IPS-20b (cell line): Measurements from ENCODE around the gene STX18.
"Not testable (repeated sequence)": the region's sequence is repeated elsewhere in the genome, so short reads cannot be mapped to it uniquely, and the experiment has no call there.

Source experiments
- H3K27ac ChIP-seq: one replicate; pipeline ENCODE4 v1.5.1; 2013; ENCODE audit warnings: low read length
- H3K27me3 ChIP-seq: 2 replicates; pipeline ENCODE4 v1.6.1; 2013; ENCODE audit warnings: mild to moderate bottlenecking, low read length, inconsistent platforms; ENCODE audit not compliant: insufficient read depth
- H3K36me3 ChIP-seq: 2 replicates; pipeline ENCODE4 v1.6.1; 2013; ENCODE audit warnings: low read depth, mild to moderate bottlenecking, inconsistent platforms, low read length, moderate library complexity; ENCODE audit not compliant: insufficient read depth
- H3K4me1 ChIP-seq: 2 replicates; pipeline ENCODE4 v1.6.1; 2013; ENCODE audit warnings: mild to moderate bottlenecking, control low read depth, inconsistent platforms, low read length, moderate library complexity; ENCODE audit not compliant: insufficient read depth
- H3K4me3 ChIP-seq: 2 replicates; pipeline ENCODE4 v1.5.1; 2013; ENCODE audit warnings: mild to moderate bottlenecking, low read length, inconsistent platforms
- H3K9ac ChIP-seq: 2 replicates; pipeline ENCODE4 v1.6.1; 2013; ENCODE audit warnings: low read depth, mild to moderate bottlenecking, inconsistent platforms, low read length, moderate library complexity
- H3K9me3 ChIP-seq: 2 replicates; pipeline ENCODE4 v1.6.1; 2013; ENCODE audit warnings: mild to moderate bottlenecking, low read depth, low read length, inconsistent platforms; ENCODE audit not compliant: insufficient read depth

STX18 gene

DNA sequence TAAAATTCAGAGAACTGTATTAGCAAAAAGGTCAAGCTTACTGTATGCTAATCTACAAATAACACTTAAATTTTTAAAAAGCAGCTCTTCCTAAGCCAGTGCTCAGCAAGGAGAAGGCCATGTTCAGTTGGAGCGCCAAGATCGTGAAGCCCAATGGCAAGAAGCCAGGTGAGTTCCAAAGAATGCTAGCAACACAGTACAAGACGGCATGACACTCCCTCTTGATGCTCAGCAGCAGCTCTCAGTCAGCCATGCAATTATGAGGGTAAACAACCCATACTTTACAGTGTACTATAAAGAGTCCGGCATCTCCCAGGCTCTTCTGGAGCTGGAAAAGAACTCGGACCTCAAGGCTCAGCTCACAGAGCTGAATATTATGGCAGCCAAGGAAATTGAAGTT lies 34.9 kb downstream of the STX18 start:
- Histone ChIP-seq H3K4me3 (no peak overlapping the region), H3K27me3 (0 out of 2 replicates have a peak, but pooled peaks cover 3% of the 10 kb centered on the region), H3K9me3 (no peaks in the 10 kb centered on the region), H3K27ac (no peak overlapping the region), H3K4me1 (peaks cover 4% of the 10 kb centered on the region; the same call in 1 of the 2 replicates), H3K36me3 (no peaks in the 10 kb centered on the region), H3K9ac (no peak overlapping the region)

DNA sequence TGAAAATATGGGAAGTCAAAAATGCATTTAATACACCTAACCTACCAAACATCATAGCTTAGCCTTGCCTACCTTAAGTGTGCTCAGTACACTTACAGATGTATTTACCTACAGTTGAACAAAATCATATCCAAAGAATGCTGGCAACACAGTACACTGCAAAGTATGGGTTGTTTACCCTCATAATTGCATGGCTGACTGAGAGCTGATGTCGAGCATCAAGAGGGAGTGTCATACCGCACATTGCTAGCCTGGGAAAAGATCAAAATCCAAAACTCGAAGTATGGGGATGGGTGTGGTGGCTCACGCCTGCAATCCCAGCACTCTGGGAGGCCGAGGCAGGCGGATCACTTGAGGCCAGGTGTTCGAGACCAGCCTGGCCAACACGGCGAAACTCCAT lies 36.6 kb downstream of the STX18 start:
- not testable (repeated sequence) for H3K27me3 ChIP-seq, H3K9me3 ChIP-seq, H3K9ac ChIP-seq, H3K27ac ChIP-seq, H3K4me3 ChIP-seq, H3K4me1 ChIP-seq, H3K36me3 ChIP-seq

DNA sequence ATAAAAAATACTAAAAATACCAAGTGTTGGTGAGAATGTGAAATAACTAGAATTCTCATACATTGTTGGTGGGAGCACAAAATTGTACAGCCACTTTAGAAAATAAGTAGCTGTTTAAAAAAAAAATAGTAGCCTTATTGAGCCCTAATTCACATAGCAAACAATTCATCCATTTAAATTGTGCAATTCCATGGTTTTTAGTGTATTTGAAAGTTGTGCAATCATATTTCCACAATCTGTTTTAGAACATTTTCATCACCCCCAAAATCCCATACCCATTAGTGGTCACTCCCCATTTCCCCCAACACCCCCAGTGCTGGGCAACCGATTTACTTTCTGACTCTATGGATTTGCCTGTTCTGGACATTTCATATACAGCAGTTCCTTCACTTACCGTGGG lies 37.1 kb downstream of the STX18 start:
- H3K27ac ChIP-seq, result no peak overlapping the region
- 0 out of 2 replicates have a peak, but pooled peaks cover 3% of the 10 kb centered on the region for H3K27me3 ChIP-seq
- no peaks in the 10 kb centered on the region for H3K36me3 ChIP-seq
- H3K9me3 ChIP-seq, result no peaks in the 10 kb centered on the region
- peaks cover 4% of the 10 kb centered on the region; the same call in 1 of the 2 replicates for H3K4me1 ChIP-seq
- H3K9ac ChIP-seq, result no peak overlapping the region
- no peak overlapping the region for H3K4me3 ChIP-seq

DNA sequence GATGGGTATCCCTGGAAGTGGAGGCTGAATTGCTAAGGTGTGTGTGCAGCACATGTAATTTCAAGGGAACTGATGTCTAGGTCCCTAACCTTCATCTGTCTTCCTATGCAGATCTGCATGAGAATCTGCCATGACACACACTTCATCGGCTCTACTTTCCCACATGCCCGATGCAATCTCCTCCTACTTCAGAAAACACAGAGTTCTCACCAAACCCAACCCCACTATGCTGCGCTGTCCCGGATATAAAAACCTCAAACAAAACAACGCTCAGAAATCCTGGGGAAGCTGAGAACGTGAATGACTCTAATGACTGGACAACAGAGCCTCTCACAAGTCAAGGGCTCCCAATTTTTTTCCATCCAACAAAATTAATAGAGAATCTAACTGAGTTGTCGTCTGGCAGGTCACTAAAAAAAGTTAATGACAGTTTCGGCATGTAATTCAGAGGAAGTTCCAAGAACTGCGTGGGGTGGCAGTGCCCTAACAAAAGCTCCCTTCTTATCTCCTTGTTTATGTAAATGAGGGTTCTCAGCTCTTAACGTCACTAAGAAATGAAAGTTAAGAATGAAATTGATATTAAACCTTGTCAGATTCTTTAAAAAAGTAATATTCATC lies 39.0 kb downstream of the STX18 start:
- Histone ChIP-seq H3K27ac (no peak overlapping the region), H3K4me1 (peaks cover 4% of the 10 kb centered on the region; the same call in 1 of the 2 replicates), H3K36me3 (no peaks in the 10 kb centered on the region), H3K27me3 (0 out of 2 replicates have a peak, but pooled peaks cover 3% of the 10 kb centered on the region), H3K9me3 (no peaks in the 10 kb centered on the region), H3K9ac (no peak overlapping the region), H3K4me3 (no peak overlapping the region)

DNA sequence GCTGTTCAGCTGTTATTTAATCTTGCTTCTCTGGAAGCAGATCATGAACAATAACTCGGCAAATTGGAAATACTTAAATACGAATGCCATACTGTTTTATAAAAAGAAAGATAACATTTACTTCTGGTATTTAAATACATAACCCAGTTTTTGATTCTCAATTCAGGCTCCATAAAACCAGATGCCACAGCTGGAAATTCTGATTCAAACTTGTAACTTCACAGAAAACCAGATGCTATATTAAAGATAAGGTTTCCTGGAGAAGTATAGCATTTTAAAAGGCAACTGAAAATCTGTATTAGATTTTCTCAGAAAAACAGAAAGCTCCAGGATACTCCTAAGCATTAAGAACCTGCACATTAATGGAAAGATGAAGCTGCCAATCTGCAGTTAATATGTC lies 40.2 kb downstream of the STX18 start:
- no peaks in the 10 kb centered on the region for H3K9me3 ChIP-seq
- no peak overlapping the region for H3K4me3 ChIP-seq
- H3K27ac ChIP-seq, result no peak overlapping the region
- H3K4me1 ChIP-seq, result peaks cover 7% of the 10 kb centered on the region
- H3K27me3 ChIP-seq, result 0 out of 2 replicates have a peak, but pooled peaks cover 3% of the 10 kb centered on the region
- H3K36me3 ChIP-seq, result no peaks in the 10 kb centered on the region
- H3K9ac ChIP-seq, result no peak overlapping the region

DNA sequence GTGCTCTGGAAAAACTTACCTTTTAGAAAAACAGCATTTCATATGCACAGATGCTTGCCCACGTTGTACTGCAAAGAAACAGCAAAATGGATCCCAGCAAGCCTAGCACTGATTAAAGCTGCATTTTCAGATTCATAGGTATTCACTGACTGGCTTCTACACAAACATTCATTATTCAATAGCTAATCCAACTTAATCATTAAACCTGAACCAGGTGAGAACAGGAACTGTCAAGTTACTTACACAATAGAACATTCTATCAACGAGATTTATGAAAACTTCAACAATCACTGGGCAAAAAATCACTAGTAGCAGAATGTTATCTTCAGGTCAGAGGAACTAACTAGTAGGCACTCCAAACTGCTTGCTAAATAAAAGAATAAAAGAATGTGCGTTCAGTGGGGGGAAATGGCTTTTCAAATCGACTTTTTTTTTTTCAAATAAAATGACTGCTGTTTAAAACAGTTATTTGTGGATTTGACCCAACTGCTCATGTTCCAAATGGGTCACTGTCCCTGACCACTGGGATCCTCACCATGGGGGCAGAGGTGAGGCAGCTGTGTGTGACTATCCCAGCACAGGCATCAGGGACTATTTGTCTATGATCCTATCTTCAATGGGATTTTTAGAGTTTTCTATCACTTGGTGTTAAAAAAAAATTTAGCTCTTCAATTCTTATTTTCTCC lies 42.3 kb downstream of the STX18 start:
- H3K9ac ChIP-seq, result no peak overlapping the region

DNA sequence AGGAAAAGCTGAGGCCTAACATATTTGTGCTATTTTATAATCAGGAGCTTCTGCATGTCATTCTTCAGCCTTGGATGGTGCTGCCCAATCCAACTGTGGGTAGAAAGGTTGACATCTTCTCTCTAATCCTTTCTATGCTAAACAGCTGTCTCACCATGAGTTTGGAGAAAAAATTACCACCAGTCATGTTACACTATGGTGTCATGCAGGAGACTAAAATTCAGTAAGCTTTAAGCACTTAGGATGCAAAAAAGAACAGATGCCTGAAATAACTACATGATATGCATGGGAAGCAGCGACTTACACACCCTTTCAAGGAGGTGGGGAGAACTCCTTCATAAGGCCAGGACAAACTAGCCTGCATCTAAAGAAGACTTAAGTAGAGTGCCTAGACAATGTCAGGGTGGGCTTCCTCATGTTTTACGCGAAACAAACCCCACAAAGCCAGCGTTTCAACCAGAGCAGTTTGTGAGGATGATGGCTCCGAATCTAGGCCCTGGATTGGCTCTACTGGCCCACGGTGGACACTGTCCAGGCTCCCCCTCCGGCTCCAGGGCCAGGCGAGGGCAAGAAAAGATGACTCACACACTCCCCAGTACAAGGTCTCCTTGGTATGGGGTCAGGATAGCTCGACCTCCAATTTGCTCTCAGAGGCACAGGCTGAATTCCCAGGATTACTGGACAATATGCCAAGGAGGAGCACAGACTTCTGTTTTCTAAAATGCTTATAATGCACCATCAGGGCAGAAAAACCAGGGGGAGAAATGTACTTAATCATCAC lies 45.1 kb downstream of the STX18 start:
- Histone ChIP-seq H3K9ac (no peak overlapping the region), H3K27ac (no peak overlapping the region), H3K27me3 (no peaks in the 10 kb centered on the region)

More for the DNA sequence above, 42.3 kb downstream of the STX18 start:
- Histone ChIP-seq H3K4me3 (no peak overlapping the region), H3K36me3 (no peaks in the 10 kb centered on the region), H3K27me3 (0 out of 2 replicates have a peak, but pooled peaks cover 3% of the 10 kb centered on the region), H3K27ac (no peak overlapping the region), H3K4me1 (peaks cover 12% of the 10 kb centered on the region), H3K9me3 (no peaks in the 10 kb centered on the region)

DNA sequence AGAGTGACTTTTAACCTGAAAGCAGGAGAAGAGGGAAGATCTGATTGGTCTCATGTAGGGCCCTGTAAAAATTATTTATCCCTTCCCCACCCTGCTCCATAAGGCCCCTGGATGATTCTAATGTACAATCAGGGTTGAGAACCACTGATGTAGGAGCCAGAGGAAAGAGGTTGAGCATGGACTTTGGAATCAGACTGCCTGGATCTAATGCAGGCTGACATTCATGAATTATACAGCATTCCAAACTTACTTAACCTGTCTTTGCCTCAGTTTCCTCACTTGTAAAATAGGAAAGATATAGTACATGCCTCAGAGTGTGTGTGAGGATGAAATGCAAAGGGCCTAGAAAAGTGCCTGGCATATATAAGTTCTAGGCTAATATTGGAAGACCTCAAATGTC lies 47.0 kb downstream of the STX18 start:
- H3K27me3 ChIP-seq, result no peaks in the 10 kb centered on the region
- peaks cover 12% of the 10 kb centered on the region for H3K4me1 ChIP-seq
- H3K4me3 ChIP-seq, result no peak overlapping the region
- no peak overlapping the region for H3K9ac ChIP-seq
- no peaks in the 10 kb centered on the region for H3K9me3 ChIP-seq
- H3K27ac ChIP-seq, result no peak overlapping the region
- H3K36me3 ChIP-seq, result no peaks in the 10 kb centered on the region

More for the DNA sequence above, 45.1 kb downstream of the STX18 start:
- no peaks in the 10 kb centered on the region for H3K36me3 ChIP-seq
- H3K4me1 ChIP-seq, result peaks cover 12% of the 10 kb centered on the region
- no peak overlapping the region for H3K4me3 ChIP-seq
- H3K9me3 ChIP-seq, result no peaks in the 10 kb centered on the region

DNA sequence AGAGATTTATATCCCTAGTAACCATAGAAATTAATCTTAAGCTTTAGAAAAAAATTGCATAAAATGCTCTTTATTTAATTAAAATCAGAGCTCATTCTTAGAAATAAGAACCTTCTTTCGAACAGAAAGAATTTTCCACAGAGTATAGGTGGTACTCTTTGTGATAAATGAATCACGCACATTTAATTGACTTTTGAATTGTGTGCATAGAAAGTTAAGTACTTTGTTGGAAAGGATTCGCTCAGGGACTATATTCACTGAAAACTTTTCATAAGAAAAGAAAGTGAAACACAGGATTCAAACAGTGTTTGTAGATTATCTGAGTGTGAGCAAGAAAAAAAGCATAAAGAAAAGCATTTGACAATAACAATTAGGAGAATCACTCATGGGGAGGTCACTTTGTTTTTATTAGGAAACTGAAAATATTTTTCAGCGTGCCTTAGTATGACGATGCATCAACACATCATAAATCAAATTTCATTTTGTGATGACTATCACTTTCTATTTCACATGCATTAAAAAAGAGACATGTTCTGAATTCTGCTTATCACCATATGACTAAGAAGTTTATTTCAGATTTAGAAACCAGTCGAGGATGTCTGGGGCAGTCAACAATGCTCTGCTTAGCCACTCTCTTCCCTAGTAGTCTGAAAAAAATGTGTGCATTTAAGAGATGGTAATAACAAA lies 49.5 kb downstream of the STX18 start:
- H3K27ac ChIP-seq, result no peak overlapping the region
- peaks cover 12% of the 10 kb centered on the region for H3K4me1 ChIP-seq
- H3K9me3 ChIP-seq, result no peaks in the 10 kb centered on the region
- no peaks in the 10 kb centered on the region for H3K36me3 ChIP-seq
- no peak overlapping the region for H3K9ac ChIP-seq
- no peak overlapping the region for H3K4me3 ChIP-seq
- H3K27me3 ChIP-seq, result no peaks in the 10 kb centered on the region

DNA sequence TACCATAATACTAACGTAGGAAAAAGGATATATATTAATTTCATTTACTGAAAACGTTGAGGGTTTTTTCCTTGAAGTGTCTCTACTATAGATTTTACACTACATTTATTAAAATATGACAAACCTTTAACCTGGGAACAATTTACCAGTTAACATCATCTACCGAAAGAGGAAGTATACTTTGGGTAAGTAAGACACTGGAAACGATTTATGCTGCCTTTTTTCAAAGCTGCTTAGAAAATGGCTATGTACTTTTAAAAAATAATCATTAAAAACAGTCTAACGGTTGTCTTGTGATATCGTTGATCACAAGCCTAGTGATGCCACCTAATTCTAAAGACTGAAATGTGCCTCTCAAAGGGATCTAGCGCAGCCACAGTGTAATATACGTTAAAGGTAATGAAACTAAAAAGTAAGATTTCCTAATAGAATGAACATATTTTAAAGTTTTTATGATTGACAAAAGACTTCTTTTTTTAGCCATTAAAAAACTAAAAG lies 50.4 kb downstream of the STX18 start:
- Histone ChIP-seq H3K9me3 (no peaks in the 10 kb centered on the region), H3K36me3 (no peaks in the 10 kb centered on the region), H3K4me1 (peaks cover 7% of the 10 kb centered on the region), H3K27me3 (no peaks in the 10 kb centered on the region), H3K4me3 (no peak overlapping the region), H3K9ac (no peak overlapping the region), H3K27ac (no peak overlapping the region)

DNA sequence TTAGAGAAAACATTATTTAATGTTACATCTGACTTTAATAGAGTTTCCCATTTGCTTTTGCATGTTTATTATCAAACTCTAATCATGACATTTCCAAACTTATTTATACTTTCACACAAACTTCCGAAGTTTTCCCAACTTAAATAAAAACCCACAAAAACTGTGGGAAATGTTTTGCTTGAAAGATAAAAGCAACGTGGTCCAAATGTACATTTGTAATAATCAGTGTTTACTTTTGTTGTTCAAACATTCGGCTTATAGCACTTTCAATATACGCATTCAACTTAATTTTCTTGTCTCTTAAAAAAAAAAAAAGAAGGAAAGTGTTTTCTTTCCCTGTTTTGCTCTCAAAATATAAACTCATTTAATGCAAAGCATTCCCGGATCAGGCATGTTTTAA lies 51.0 kb downstream of the STX18 start:
- Histone ChIP-seq H3K4me1 (peaks cover 5% of the 10 kb centered on the region; the same call in 1 of the 2 replicates), H3K27ac (no peak overlapping the region), H3K36me3 (no peaks in the 10 kb centered on the region), H3K9me3 (no peaks in the 10 kb centered on the region), H3K9ac (no peak overlapping the region), H3K4me3 (no peak overlapping the region), H3K27me3 (no peaks in the 10 kb centered on the region)
